GM12878 (cell line): ENCODE measurements around the gene MRPL55. TPM values are rescaled to one million over a fixed set of nuclear protein-coding genes. Genes with fewer than 3 reads are reported as not detected.

Source experiments
- ATAC-seq: fragments of 200-7000 bp; cut with Tn5 transposase; 3 replicates; pipeline ENCODE4 v1.9.1; 2020; ENCODE audit warnings: mild to moderate bottlenecking, moderate library complexity
- BruUV-seq: library from RNA; stranded (reverse); fragments of 400-500 nt; replicated peaks from 2 replicates; lab custom pipeline; 2021; lab: Mats Ljungman, UMichigan
- CTCF ChIA-PET: fragments of 300-600 bp; sonication (Branson Sonifier 250); formaldehyde crosslinking; extraction: SDS; loops from one replicate; lab custom pipeline; 2021; ENCODE audit warnings: inconsistent platforms; lab: Yijun Ruan, JAX
- POLR2A ChIA-PET: fragments of 350-600 bp; formaldehyde crosslinking; extraction: SDS; loops from one replicate; lab custom pipeline; 2021; ENCODE audit warnings: inconsistent platforms; lab: Charles Lee
- RAD21 ChIA-PET: fragments of 300-600 bp; sonication (Branson Sonifier 250); formaldehyde crosslinking; loops from one replicate; lab custom pipeline; 2023; ENCODE audit warnings: antibody characterized with exemption; ENCODE audit not compliant: unreplicated experiment; lab: Charles Lee
- SMC1A ChIA-PET: fragments of 300-600 bp; sonication (Branson Sonifier 250); formaldehyde crosslinking; loops from one replicate; lab custom pipeline; 2023; ENCODE audit not compliant: unreplicated experiment, uncharacterized antibody; lab: Charles Lee
- DNase-seq: peaks from one replicate; pipeline ENCODE4 v3.0.0-alpha.2; 2011; ENCODE audit warnings: low read depth, low spot score
- FAIRE-seq: peaks from 3 replicates; lab custom pipeline; 2011; peaks lifted over from hg19 to GRCh38; lab: Jason Lieb, UNC
- H2AFZ ChIP-seq: 2 replicates; pipeline ENCODE4 v1.6.0; 2011; ENCODE audit warnings: low read depth, low read length, control low read depth; ENCODE audit not compliant: control insufficient read depth
- H3K27ac ChIP-seq: 2 replicates; pipeline ENCODE4 v1.5.1; 2011; ENCODE audit warnings: control low read depth; ENCODE audit not compliant: control insufficient read depth, insufficient read depth
- H3K27me3 ChIP-seq, 2 experiments: replicated peaks in 1 of 2; 2 replicates each; pipeline versions ENCODE4 v1.6.0 to v1.6.1; 2011; ENCODE audit warnings: low read length in 1 of 2; ENCODE audit not compliant: control insufficient read depth in 2 of 2, insufficient read depth in 2 of 2
- H3K36me3 ChIP-seq, 2 experiments: 2 replicates each; pipeline ENCODE4 v1.5.1; 2011; ENCODE audit warnings: low read length in 1 of 2; ENCODE audit not compliant: control insufficient read depth in 2 of 2, insufficient read depth in 2 of 2
- H3K4me1 ChIP-seq: 2 replicates; pipeline ENCODE4 v1.6.1; 2011; ENCODE audit warnings: mild to moderate bottlenecking, low read length, moderate library complexity, mixed read lengths; ENCODE audit not compliant: control insufficient read depth, insufficient read depth
- H3K4me2 ChIP-seq: 2 replicates; pipeline ENCODE4 v1.6.0; 2011; ENCODE audit warnings: control low read depth; ENCODE audit not compliant: control insufficient read depth, insufficient read depth
- H3K4me3 ChIP-seq: fragments of 200-600 bp; sonication (generic); 2 replicates; pipeline ENCODE4 v1.5.1; 2016
- H3K79me2 ChIP-seq: 2 replicates; pipeline ENCODE4 v1.6.0; 2011; ENCODE audit warnings: low read length; ENCODE audit not compliant: control insufficient read depth, insufficient read depth
- H3K9ac ChIP-seq: 2 replicates; pipeline ENCODE4 v1.8.0; 2011; ENCODE audit warnings: low read length, control low read depth, mixed read lengths; ENCODE audit not compliant: control insufficient read depth, insufficient read depth
- H3K9me3 ChIP-seq: replicated peaks from 3 replicates; pipeline ENCODE4 v1.5.1; 2011; ENCODE audit warnings: mild to moderate bottlenecking, low read length; ENCODE audit not compliant: control insufficient read depth, insufficient read depth
- H4K20me1 ChIP-seq: 2 replicates; pipeline ENCODE4 v1.6.0; 2011; ENCODE audit not compliant: control insufficient read depth, insufficient read depth
- CREB1 ChIP-seq: IDR thresholded peaks from 2 replicates; pipeline ENCODE4 v1.6.1; 2012; ENCODE audit warnings: low read depth, mild to moderate bottlenecking, inconsistent platforms
- CREM ChIP-seq: IDR thresholded peaks from 2 replicates; pipeline ENCODE4 v1.6.1; 2014; ENCODE audit warnings: antibody characterized with exemption, low read depth
- KLF5 ChIP-seq: fragments of 450-650 bp; IDR thresholded peaks from 2 replicates; pipeline ENCODE4 v1.6.1; 2014; ENCODE audit warnings: mild to moderate bottlenecking; ENCODE audit not compliant: partially characterized antibody
- MYC ChIP-seq: IDR thresholded peaks from 2 replicates; pipeline ENCODE4 v1.6.1; 2011; ENCODE audit warnings: mild to moderate bottlenecking, low read length, moderate library complexity, inconsistent platforms; ENCODE audit not compliant: insufficient read depth, insufficient replicate concordance, insufficient read length, severe bottlenecking
- POLR2AphosphoS2 ChIP-seq: IDR thresholded peaks from 2 replicates; pipeline ENCODE4 v1.6.1; 2011; ENCODE audit warnings: low read depth, mild to moderate bottlenecking, low read length, improper control_type of control experiment, moderate library complexity
- POLR2AphosphoS5 ChIP-seq: IDR thresholded peaks from 2 replicates; pipeline ENCODE4 v1.6.1; 2011; ENCODE audit warnings: mild to moderate bottlenecking, low read length, inconsistent platforms
- RAD51 ChIP-seq: fragments of 450-650 bp; IDR thresholded peaks from 2 replicates; pipeline ENCODE4 v1.6.1; 2016; ENCODE audit warnings: moderate library complexity, mild to moderate bottlenecking, inconsistent platforms
- SMARCA5 ChIP-seq: fragments of 450-650 bp; IDR thresholded peaks from 2 replicates; pipeline ENCODE4 v1.6.1; 2017; ENCODE audit warnings: mild to moderate bottlenecking
- ZBTB11 ChIP-seq: fragments of 450-650 bp; formaldehyde crosslinking; IDR thresholded peaks from 2 replicates; pipeline ENCODE4 v1.5.0; 2022; ENCODE audit warnings: mild to moderate bottlenecking, missing genetic modification characterization
- ZNF274 ChIP-seq: IDR thresholded peaks from one replicate; pipeline ENCODE4 v1.8.0; 2011; ENCODE audit not compliant: insufficient read length, insufficient read depth
- WGBS: methylation state at CpG from one replicate; pipeline ENCODE4 v1.1.6; 2016; ENCODE audit warnings: low lambda C conversion rate; ENCODE audit not compliant: insufficient replicate concordance, insufficient coverage; ENCODE audit errors: missing lambda C conversion rate; 5-methylcytosine and 5-hydroxymethylcytosine counted together
- in situ Hi-C: fragments of 300-500 bp; cut with MboI; formaldehyde crosslinking; loops from 9 replicates; pipeline ENCODE4 v1.14.3; 2018; ENCODE audit warnings: mixed read lengths
- intact Hi-C: fragments of 100-400 bp; cut with micrococcal nuclease; formaldehyde crosslinking; loops from one replicate; pipeline ENCODE4 v1.14.2; 2022; ENCODE audit not compliant: unreplicated experiment
- polyA plus RNA-seq, 11 experiments: library from polyadenylated mRNA; depleted of rRNA in 4 of 11; unstranded in 6 of 11; stranded (reverse) in 5 of 11; fragments of >200 nt; fragmentation: Nextera tagmentation in 4 of 11; fragmentation: Illumina TruSeq in 1 of 11; extraction: Ambion mirVana in 4 of 11; extraction: Trizol in 1 of 11; gene quantifications; 1 replicate in 1 of 11; 2 replicates in 10 of 11; pipeline versions ENCODE4 v1.2.1 to v1.2.3, GENCODE V29; 2011 to 2016; ENCODE audit warnings: inconsistent platforms in 2 of 11, missing spikeins in 2 of 11, low read depth in 1 of 11
- total RNA-seq, 4 experiments: library from RNA; depleted of rRNA in 3 of 4; stranded (reverse); fragments of >200 nt in 3 of 4; fragmentation: Illumina TruSeq in 1 of 4; extraction: Trizol in 1 of 4; gene quantifications; 2 replicates each; pipeline versions ENCODE4 v1.2.1 to v1.2.3, GENCODE V29; 2013 to 2021
- TF ChIP-seq, protein P1 (sequence below): fragments of 450-650 bp; formaldehyde crosslinking; IDR thresholded peaks from 2 replicates; pipeline ENCODE4 v1.4.0; 2022; ENCODE audit warnings: mild to moderate bottlenecking, moderate library complexity
- TF ChIP-seq, protein P2 (sequence below): fragments of 450-650 bp; IDR thresholded peaks from 2 replicates; pipeline ENCODE4 v1.6.1; 2016; ENCODE audit warnings: mild to moderate bottlenecking
- TF ChIP-seq, protein P3 (sequence below): IDR thresholded peaks from 2 replicates; pipeline ENCODE4 v1.6.1; 2012; ENCODE audit warnings: low read length, inconsistent platforms

MRPL55 gene
- total and polyA plus RNA-seq, 10 of the 15 experiments (the other 5 are each of a cell fraction or from before 2014, with no cell fraction given): 15.1 to 143 (median 55.8) TPM

GRCh38 chr1:228082214-228082917 is 26.7 kb downstream of the MRPL55 start, which contains the start of gene ARF1:
Gene ARF1, plus strand, starts transcription at chr1:228082708. Its CDS starts 14,407 bp downstream, at chr1:228097115.
- FAIRE-seq: no peak
- Histone ChIP-seq H3K9me3 (no peaks in the 10 kb centered on the region), H4K20me1 (peaks cover 31% of the 10 kb centered on the region), H2AFZ (peak within 1 kb of the TSS; percentile 93), H3K27ac (peak within 1 kb of the TSS; percentile 96), H3K27me3 (no peaks in the 10 kb centered on the region), H3K4me3 (peak within 1 kb of the TSS; percentile 94), H3K79me2 (peaks cover 79% of the 10 kb centered on the region), H3K4me2 (peak within 1 kb of the TSS; percentile 94), H3K36me3 (no peaks in the 10 kb centered on the region; a peak in 1 of 4 replicates), H3K9ac (peak within 1 kb of the TSS; percentile 99), H3K4me1 (peaks cover 32% of the 10 kb centered on the region)
- intact Hi-C loops (loop anchor here (2.0 kb wide), 2 partner anchors 58 to 82 kb away; partner anchors contain the start of genes GUK1 and IBA57), in situ Hi-C loops (no loop called here)
- DNase-seq: peak; percentile 60
- WGBS: under 1% methylated on average over 57 of the region's 87 CpGs
- CTCF ChIA-PET: interaction anchor here (0.6 to 1.6 kb wide), 6 partner anchors 42 to 959 kb away, joined by 3 to 4 read pairs (median 3); no protein-coding TSS in a partner anchor
- no TSS peak for BruUV-seq
- SMC1A ChIA-PET: interaction anchor here (1.7 kb wide), 1 partner anchor 83 kb away, joined by 5 read pairs; no protein-coding TSS in a partner anchor
- peak; percentile 87 for ATAC-seq
- RAD21 ChIA-PET: interaction anchor here (1.2 to 1.4 kb wide), 2 partner anchors 46 to 55 kb away, joined by 4 to 5 read pairs; no protein-coding TSS in a partner anchor
- POLR2A ChIA-PET: interaction anchor here (1.0 to 2.0 kb wide), 6 partner anchors 24 to 84 kb away, joined by 3 to 7 read pairs (median 4); partner anchors contain the start of gene MRPL55
- TF ChIP-seq, protein P1, sequence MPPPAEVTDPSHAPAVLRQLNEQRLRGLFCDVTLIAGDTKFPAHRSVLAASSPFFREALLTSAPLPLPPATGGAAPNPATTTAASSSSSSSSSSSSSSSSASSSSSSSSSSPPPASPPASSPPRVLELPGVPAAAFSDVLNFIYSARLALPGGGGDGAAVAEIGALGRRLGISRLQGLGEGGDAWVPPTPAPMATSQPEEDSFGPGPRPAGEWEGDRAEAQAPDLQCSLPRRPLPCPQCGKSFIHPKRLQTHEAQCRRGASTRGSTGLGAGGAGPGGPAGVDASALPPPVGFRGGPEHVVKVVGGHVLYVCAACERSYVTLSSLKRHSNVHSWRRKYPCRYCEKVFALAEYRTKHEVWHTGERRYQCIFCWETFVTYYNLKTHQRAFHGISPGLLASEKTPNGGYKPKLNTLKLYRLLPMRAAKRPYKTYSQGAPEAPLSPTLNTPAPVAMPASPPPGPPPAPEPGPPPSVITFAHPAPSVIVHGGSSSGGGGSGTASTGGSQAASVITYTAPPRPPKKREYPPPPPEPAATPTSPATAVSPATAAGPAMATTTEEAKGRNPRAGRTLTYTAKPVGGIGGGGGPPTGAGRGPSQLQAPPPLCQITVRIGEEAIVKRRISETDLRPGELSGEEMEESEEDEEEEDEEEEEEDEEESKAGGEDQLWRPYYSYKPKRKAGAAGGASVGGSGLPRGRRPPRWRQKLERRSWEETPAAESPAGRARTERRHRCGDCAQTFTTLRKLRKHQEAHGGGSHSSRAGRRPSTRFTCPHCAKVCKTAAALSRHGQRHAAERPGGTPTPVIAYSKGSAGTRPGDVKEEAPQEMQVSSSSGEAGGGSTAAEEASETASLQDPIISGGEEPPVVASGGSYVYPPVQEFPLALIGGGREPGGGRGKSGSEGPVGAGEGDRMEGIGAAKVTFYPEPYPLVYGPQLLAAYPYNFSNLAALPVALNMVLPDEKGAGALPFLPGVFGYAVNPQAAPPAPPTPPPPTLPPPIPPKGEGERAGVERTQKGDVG (CRISPR knock-in tag): no peak
- TF ChIP-seq POLR2AphosphoS5: peak; percentile 87
- peak; percentile 77 for TF ChIP-seq CREM
- TF ChIP-seq, protein P2, sequence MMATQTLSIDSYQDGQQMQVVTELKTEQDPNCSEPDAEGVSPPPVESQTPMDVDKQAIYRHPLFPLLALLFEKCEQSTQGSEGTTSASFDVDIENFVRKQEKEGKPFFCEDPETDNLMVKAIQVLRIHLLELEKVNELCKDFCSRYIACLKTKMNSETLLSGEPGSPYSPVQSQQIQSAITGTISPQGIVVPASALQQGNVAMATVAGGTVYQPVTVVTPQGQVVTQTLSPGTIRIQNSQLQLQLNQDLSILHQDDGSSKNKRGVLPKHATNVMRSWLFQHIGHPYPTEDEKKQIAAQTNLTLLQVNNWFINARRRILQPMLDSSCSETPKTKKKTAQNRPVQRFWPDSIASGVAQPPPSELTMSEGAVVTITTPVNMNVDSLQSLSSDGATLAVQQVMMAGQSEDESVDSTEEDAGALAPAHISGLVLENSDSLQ: no peak
- peak; percentile 65 for TF ChIP-seq MYC
- peak; percentile 93 for TF ChIP-seq CREB1
- peak; percentile 73 for TF ChIP-seq POLR2AphosphoS2
- TF ChIP-seq KLF5: peak; percentile 30
- TF ChIP-seq SMARCA5: peak; percentile 97
- TF ChIP-seq, protein P3, sequence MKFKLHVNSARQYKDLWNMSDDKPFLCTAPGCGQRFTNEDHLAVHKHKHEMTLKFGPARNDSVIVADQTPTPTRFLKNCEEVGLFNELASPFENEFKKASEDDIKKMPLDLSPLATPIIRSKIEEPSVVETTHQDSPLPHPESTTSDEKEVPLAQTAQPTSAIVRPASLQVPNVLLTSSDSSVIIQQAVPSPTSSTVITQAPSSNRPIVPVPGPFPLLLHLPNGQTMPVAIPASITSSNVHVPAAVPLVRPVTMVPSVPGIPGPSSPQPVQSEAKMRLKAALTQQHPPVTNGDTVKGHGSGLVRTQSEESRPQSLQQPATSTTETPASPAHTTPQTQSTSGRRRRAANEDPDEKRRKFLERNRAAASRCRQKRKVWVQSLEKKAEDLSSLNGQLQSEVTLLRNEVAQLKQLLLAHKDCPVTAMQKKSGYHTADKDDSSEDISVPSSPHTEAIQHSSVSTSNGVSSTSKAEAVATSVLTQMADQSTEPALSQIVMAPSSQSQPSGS: no peak
- no peak for TF ChIP-seq ZNF274
- TF ChIP-seq RAD51: no peak
- TF ChIP-seq ZBTB11: no peak; the same call in 1 of the 2 replicates
